Measurements from ENCODE around the gene PCYT1A.
"Not testable (repeated sequence)": the region's sequence is repeated elsewhere in the genome, so short reads cannot be mapped to it uniquely, and the experiment has no call there.

PCYT1A gene

DNA sequence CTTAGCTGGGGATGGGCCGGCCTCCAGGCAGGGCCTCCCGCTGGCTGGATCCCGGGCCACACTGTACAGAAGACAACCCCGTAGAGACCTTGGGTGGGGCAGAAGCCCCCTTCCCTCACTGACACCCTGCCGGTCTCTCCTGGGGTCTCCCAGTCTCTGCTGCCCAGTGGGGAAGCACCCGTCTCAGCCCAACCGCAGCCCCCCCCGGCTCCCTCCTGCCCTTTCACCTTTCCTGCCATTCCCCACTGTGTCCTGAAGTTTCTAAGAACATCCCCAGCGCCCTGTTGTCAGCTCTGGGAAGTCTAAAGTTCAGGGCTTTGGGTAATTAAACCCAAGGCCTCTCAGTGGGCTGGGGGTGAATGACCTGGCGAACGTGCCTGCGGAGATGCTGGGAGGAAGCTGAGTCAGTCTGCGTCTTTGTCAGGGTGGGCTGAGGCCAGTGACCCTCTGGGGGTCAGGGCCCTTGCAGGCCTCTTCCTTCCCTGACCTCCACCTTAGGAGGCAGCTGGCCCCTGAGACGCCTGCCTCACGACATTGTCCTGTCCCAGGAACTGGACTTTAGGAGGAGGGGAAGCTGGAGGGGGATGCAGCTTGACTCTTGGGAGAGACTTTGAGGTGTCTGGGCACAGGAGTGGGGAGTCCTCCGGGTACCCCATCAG, 72.6 kb downstream of the PCYT1A start:
- no peak for DNase-seq (ENCODE audit: low spot score)

DNA sequence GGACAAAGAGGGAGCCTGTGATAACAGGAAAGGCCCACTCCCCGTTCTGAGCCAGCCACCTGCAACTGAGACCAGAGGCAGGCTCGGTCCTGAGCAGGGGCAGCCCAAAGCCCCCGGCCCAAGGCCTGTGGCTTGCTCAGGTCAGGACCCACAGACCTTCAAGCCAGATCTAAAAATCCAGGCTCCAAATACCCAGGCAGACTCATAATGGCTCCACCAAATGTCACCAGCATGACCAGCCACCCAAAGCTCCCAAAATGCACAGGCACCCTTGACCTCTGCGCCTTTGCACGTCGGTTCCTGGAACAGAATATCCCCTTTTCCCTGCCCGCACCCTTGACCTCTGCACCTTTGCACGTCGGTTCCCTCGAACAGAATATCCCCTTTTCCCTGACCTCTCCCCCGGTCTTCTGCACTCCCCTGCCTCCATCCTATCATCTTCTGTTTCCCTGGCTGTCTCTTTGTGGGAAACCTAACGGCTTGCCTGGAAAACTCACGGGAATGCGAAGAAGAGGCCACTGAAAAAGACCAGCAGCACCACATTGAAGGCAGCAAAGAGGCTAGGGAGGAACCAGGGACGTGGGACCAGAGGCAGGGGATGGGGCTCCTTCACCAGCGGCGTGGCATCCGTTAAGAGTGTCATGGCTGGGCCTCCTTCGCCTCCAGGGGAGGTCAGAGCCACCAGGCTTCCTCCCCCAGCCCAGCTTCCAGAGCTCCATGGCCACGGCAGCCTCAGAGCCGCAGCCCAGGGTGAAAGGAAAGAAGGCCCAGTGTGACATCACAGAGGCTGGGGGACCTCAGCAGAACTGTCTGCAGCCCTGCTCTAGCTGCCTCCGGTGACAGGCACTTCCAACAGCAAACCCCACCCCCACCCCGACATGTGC, 76.6 kb downstream of the PCYT1A start, which contains the start of gene ZDHHC19:
ZDHHC19 (minus strand) TSS at position 728 of the 884 bp plus-strand sequence; CDS start at position 643, 85 bp downstream.
- DNase-seq (ENCODE audit: low spot score), result no peak

DNA sequence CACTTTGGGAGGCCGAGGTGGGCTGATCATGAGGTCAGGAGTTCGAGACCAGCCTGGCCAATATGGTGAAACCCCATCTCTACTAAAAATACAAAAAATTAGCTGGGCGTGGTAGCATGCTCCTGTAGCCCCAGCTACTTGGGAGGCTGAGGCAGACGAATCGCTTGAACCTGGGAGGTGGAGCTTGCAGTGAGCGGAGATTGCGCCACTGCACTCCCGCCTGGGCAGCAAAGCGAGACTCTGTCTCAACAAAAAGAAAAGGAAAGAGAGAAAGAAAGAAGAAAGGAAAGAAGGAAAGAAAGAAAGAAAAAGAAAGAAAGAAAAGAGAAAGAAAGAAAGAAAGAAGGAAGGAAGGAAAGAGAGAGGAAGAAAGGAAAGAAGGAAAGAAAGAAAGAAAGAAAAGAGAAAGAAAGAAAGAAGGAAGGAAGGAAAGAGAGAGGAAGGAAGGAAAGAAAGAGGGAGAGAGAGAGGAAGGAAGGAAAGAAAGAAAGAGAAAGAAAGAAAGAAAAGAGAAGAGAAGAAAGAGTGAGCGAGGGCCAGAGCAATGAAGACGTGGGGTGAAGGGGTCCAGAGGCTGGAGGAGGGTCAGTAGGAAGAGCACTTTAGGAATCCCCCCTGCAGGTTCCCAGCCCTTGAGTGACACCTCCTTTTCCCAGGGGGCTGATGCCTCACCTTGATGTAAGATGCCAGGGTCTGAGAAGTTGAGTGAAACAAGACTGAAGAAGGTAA, 77.4 kb downstream of the PCYT1A start:
- not testable (repeated sequence) for DNase-seq (ENCODE audit: low spot score)

DNA sequence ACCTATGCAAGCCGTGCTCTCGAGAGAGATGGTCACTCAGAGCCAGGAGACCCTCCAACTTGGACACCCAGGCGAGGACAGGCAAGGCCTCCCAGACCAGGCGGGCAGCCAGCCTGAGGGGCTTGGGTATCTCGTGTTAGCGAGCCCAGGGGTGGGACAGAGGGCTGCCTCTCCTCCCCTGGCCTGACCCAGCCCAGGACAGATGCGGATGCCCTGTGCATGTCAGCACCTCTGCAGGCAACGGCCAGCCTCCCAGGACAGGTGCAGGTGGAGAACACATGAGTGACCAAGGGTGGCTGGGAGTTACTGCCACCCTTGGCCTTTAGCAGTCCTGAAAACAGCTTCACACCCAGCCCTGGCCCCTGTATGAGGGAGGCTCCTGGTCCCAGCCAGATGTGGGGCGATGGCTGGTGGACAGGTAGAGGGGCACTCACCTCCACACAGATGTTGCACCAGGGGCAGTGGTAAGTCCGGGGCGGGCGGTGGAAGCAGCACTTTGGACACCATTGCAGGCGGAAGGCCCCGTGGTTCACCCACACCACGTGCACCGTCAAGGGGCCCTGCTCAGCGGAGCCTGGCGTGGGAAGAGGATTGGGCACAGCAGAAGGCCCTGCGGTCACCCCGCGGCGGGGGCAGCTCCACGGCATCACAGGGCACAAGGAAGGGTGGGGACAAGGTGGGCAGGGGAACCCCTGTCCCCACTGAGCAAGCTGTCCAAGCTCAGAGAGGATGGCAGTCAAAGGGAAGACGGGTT, 78.4 kb downstream of the PCYT1A start:
- DNase-seq (ENCODE audit: low spot score), result no peak

DNA sequence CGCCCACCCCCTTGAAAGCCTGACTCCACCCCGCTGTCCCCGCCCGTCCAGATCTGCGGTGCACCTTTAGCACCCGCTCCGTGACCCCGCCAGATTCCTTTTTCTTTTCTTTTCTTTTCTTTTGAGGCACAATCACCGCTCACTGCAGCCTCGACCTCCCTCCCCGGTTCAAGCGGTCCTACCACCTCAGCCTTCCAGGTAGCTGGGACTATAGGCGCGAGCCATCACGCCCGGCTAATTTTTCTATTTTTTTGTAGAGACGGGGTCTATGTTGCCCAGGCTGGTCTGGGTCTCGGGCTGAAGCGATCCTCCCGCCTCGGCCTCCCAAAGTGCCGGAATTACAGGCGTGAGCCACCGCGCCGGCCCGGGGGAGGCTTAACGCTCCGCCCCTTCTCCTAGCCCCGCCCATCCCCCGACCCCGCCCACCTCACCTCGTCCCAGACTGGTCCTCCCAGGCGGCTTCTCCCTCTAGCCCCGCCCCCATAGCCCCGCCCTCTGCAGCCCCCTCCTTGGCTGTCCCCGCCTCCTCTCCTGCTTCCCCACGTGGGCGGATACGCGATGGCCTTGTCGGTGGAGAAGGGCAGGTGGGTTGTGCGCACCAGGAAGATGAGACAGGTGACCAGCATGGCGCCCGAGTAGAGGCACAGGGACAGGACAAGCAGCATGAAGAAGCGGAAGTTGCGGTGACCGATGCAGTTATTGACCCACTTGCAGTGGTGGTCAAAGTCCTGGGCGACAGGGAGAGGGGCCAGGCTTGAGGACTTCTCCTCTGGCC, 79.5 kb downstream of the PCYT1A start:
- DNase-seq (ENCODE audit: low spot score), result peak; percentile 53

DNA sequence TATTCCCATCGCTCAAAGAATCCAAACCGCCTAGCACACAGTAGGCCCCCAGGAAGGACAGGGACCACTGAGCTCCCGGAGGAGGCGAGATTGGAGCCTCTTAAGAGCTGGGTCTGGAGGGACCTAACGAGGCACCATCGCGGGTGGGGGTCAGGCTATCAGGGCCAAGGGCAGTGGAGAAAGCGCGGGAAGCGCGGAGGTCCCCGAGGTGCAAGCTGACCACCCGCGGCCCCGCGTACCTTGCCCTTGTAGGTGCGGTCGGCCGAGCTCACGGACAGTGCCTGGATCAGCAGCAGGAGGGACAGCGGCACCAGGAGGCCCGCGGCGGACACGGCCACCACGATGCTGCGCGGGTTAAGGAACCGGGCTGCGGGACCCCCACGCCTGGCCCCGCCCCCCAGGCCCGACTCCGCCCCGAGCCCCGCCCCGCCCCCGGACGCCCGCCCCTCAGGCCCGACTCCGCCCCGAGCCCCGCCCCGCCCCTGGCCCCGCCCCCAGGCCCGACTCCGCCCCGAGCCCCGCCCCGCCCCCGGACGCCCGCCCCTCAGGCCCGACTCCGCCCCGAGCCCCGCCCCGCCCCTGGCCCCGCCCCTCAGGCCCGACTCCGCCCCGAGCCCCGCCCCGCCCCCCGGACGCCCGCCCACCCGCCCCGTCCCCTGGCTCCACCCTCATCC, 80.2 kb downstream of the PCYT1A start:
- DNase-seq (ENCODE audit: low spot score), result no peak

DNA sequence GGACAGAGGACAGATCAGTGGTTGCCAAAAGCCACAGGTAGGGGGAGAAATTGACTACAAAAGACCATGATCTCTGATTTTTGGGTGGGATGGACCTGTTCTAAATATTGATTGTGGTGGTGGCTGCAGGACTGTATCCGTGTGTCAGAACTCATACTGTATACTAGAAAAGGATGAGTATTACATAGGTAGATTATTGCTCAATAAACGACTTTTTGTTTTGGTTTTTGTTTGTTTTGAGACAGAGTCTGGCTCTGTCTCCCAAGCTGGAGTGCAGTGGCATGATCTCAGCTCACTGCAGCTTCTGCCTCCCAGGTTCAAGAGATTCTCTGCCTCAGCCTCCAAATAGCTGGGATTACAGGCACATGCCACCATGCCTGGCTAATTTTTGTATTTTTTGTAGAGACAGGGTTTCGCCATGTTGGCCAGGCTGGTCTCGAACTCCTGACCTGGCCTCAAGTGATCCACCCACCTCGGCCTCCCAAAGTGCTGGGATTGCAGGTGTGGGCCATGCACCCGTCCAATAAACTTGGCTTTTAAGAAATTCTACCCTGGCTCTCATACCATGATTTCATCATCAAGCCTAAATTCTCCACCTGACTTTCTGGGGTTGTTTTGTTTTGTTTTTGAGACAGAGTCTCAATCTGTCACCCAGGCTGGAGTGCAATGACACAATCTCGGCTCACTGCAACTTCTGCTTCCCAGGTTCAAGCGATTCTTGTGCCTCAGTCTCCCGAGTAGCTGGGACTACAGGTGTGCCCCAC, 81.9 kb downstream of the PCYT1A start:
- not testable (repeated sequence) for DNase-seq (ENCODE audit: low spot score)

DNA sequence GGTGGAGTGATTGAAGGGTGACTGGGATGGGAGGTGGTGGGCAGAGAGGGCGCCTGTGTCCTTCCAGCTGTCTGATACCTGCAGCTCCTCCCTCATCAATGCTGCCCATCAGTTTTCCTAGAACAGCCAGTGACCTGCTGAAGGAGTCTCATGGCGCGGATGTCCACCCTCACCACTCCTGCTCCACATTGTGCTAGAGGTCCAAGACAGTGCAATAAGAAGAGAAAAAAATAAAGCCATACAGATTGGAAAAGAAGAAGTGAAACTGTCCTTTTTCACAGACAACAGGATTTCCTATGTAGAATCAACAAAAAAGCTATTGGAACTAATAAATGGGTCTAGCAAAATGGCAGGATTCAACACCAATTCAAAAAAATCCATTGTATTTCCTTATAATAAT, 83.7 kb downstream of the PCYT1A start:
- DNase-seq (ENCODE audit: low spot score), result no peak

DNA sequence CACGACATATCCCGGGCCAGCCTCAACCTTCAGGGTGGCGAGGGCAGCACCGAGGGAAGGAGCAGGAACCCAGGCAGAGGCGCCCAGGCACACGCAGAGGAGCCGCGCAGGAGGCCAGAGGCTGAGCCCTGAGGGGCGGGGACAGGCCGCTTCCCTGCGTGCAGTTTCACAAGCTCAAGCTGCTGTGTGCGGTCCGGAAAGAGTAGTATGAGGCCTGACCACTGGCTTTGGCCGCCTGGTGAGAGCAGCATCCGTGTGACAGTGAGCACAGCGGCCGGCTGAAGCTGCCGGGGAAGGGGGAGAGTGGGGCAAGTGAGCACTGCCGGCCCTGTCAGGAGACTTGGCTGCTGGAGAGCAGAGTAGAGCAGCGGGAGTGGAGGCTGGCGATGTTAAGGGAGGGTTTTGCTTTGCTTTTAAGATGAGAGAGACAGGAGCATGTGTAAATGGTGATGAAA, 85.0 kb downstream of the PCYT1A start:
- no peak for DNase-seq (ENCODE audit: low spot score)

DNA sequence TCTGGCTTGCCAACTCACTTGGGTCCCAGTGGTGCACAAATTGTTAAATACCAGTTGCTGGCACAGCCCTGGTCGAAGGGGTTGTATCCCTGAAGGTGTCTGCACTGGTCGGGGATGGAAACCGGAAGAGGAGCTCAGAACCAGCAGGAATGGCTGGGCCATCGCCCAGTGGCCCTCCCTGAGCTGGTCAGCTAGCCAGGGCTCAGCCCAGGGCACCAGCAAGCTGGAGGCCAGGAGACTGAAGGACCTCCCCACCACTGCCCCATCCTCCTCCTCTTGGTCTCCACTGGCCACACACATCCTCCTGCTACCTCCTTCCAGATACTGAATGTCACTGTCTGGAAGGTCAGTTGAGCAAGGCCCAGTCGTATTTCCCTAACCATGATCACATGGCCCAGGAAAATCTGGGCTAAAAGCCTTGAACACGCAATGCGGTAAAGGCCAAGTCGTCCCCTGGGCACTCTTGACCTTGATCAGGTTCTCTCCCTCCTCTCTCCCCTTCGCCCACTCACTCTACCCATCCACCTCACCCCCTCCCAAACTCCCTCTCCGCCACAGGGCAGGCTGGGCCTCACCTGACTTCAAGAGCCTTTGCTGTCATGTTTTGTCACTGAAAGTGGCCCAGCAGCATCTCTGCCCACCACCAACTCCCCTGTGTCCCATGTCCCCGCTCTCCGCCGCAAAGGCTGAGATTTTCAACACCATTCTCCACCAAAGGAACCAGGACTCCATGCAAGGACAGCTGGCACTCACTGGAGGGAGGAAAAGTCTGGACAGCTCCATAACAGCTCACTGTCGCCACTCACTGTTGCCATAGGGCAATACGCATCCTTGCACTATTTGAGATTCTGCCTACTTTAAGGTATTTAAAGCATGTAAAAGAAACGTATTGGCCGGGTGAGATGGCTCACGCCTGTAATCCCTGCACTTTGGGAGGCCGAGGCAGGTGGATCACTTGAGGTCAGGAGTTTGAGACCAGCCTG, 88.5 kb downstream of the PCYT1A start:
- DNase-seq (ENCODE audit: low spot score), result no peak

DNA sequence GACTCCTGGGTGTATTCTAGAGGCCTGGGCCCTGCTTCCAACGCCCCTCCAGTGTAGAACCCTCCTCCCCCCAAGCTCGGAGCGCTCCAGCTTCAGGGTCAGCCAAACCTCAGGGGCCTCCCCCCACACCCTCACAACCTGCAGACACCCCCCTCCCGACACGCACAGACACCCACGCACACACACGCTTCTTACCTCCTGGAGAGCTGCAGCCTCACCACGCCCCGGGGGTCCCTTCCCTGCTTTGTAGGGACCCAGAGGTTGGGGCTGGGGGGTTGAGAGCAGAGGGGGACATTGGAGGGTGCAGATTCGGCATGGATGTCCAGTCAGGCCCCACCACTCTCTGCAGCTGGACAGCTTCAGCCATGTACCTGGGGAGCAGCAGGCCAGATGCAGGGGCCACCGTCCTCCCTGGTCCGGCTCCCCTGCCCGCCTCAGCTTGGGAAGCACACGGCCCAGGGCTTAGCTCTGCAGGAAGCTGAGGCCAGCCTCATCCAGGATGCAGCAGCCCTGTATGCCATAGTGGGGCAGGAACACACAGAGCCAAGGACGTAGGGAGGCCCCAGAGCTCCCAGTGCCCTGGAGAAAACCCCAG, 89.3 kb downstream of the PCYT1A start:
- DNase-seq (ENCODE audit: low spot score), result no peak

DNA sequence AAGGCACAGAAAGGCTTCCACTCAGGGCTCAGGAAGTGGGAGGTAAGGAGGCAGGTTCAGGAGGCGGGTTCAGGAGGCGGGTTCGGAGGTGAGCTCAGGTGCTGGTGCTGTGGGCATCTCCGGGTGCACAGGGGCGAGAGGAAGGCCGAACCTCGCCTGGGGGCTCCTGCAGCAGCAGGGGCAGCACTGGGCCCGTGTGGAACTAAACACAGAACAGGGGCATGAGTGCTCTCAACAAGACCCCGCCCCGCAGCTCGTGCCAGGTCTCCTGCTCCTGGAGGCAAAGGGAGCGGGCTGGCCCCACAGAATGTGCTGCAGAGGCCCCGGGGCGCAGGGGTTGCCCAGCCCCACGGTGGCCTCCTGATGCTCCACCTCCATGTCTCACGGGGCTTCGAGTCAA, 90.0 kb downstream of the PCYT1A start:
- no peak for DNase-seq (ENCODE audit: low spot score)

DNA sequence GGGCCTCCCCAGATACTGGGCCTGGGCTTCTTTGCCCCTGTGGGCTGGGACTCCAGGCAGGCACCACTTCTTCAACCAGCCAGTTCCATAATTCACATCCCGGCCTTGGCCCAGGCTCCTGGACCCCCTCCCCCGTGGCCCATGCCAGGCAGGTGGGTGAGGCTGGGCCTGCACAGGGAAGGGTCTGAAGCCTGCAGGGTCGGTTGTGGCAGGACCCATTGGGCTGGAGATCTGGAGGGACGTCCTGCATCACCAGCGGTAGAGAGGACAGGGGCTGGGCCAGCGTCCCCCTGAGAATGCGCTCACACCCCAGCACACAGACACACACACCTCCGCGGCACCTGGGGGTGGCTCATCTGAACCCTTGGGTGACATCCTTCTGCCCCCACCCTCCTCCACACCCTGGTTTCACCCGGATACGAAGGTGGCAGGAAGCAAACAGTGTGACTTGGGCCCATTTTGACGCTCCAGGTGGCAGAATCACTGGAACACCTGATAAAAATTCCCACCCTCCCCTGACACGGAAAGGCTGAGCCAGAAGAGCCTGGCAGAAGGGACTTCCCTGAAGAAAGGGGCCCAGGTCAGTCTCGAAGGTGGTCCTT, 91.8 kb downstream of the PCYT1A start:
- peak; percentile 31 for DNase-seq (ENCODE audit: low spot score)

DNA sequence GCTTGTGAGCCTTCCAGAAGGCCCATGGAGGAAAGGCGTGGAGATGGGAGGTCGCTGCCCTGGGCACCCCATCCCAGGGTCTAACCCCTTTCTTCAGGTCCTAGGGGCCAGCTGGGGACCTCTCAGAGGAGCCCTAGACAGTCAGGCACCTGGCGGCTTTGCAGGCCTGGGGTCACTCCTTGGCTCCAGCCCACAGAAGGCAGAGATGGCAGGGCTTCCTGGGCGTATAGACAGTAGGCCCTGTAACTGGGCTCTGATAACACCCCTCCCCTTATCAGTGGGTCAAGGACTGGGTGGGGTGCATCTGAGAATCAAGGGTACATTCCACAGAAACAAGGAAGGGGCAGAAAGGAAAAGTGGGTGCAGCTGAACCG, 93.0 kb downstream of the PCYT1A start:
- no peak for DNase-seq (ENCODE audit: low spot score)

DNA sequence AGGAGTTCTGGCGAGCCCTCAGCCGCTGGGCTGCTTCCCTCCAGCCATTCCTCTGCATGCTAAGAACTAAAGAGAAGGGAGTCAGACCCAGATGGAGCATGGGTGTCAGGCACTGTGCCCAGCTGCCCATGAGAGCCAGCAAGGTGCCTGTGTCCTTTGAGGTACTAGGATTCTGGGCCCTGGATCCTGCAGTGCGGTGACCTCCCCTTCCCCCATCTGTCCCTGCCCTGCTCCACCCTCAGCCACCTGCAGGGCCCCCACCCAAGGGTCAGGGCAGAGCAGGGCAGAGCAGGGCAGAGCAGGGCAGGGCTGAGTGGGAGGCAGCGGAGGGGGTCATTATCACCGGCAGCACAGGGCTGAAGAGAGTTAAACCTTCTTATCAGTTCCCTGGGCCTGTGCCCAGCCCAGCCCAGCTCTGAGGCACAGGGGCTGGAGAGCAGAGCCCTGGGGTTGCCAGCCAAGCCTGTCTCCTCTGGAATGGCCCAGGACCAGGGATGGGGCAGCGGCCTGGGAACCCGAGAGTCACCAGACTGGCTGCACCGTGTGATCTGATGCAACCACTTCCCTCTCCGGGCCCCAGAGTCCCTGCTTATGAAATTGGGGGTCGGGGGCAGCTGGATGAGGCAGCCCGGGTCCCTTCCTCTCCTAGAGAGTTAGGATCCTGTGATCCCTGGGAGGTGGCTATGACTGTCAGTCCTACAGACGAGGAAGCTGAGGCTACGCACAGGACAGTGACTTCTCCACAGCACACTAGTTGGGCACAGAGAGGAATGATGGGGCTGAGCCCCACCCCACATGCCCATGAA, 93.6 kb downstream of the PCYT1A start:
- no peak for DNase-seq (ENCODE audit: low spot score)

DNA sequence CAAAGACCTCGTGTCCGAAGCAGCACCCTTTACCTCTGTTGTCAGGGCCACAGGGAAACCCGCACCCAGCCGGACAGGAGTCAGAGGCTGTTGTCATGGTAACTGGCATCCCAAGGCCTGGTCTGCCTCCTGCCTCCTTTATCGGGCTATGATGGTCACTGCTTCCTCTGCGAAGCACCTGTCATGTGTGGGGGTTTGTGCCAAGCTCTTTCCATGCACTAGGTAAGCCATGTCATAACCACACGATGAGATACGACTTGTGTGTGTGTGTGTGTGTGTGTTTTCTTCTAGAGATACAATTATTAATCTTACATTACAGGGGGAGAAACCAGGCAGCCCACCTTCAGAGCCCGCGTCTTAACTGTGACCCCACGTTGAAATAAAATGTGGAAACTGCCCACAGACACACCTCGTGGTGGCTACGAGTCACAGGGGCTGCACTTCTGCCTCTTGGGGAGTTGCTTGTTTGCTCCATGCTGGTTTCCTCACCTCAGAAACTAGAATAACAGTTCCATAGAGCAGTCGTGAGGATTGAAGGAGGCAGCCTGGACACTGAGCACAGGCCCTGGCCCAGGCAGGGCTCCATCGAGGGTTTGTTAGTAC, 94.3 kb downstream of the PCYT1A start:
- DNase-seq (ENCODE audit: low spot score), result no peak

All from CD4-positive, alpha-beta T cell treated with Interleukin-15 for 4 hours (primary cell).